Osteoblast (primary cell): ENCODE measurements around the gene ACTG1. TPM values are rescaled to one million over a fixed set of nuclear protein-coding genes. Genes with fewer than 3 reads are reported as not detected.

Experiments
- DNase-seq: peaks from one replicate; pipeline ENCODE4 v3.0.0; 2011; ENCODE audit warnings: low spot score, mixed read lengths; ENCODE audit not compliant: insufficient read length; ENCODE audit errors: missing footprints
- H2AFZ ChIP-seq: 2 replicates; pipeline ENCODE4 v1.6.0; 2011; ENCODE audit warnings: mild to moderate bottlenecking, low read length
- H3K27ac ChIP-seq: 2 replicates; pipeline ENCODE4 v1.5.1; 2011; ENCODE audit warnings: mild to moderate bottlenecking, low read depth, low read length, moderate library complexity
- H3K27me3 ChIP-seq: 2 replicates; pipeline ENCODE4 v1.6.0; 2012; ENCODE audit warnings: mild to moderate bottlenecking, control low read depth, inconsistent platforms, low read length, moderate library complexity; ENCODE audit not compliant: insufficient read depth
- H3K36me3 ChIP-seq: 2 replicates; pipeline ENCODE4 v1.5.1; 2011; ENCODE audit warnings: mild to moderate bottlenecking, low read length, control low read depth, moderate library complexity; ENCODE audit not compliant: insufficient read depth
- H3K4me1 ChIP-seq: 2 replicates; pipeline ENCODE4 v1.5.1; 2011; ENCODE audit warnings: mild to moderate bottlenecking, low read length, control low read depth, moderate library complexity; ENCODE audit not compliant: insufficient read depth
- H3K4me2 ChIP-seq: 2 replicates; pipeline ENCODE4 v1.6.0; 2011; ENCODE audit warnings: mild to moderate bottlenecking, low read length; ENCODE audit not compliant: insufficient read depth
- H3K4me3 ChIP-seq: fragments of 200-600 bp; sonication (generic); 3 replicates; pipeline ENCODE4 v1.5.1; 2012; ENCODE audit warnings: mild to moderate bottlenecking, low read length, inconsistent platforms; ENCODE audit not compliant: insufficient read depth
- H3K79me2 ChIP-seq: 2 replicates; pipeline ENCODE4 v1.6.0; 2012; ENCODE audit warnings: mild to moderate bottlenecking, low read length, control low read depth, inconsistent platforms; ENCODE audit not compliant: insufficient read depth
- H3K9me3 ChIP-seq: 2 replicates; pipeline ENCODE4 v1.5.1; 2011; ENCODE audit warnings: low read depth, low read length, control low read depth
- H4K20me1 ChIP-seq: 2 replicates; pipeline ENCODE4 v1.6.0; 2012; ENCODE audit warnings: mild to moderate bottlenecking, low read length, control low read depth; ENCODE audit not compliant: insufficient read depth
- total RNA-seq: library from RNA; depleted of rRNA; stranded (reverse); fragments of >200 nt; gene quantifications from 2 replicates; pipeline ENCODE4 v1.2.3, GENCODE V29; 2012
- TF ChIP-seq, protein P1 (sequence below): IDR thresholded peaks from 2 replicates; pipeline ENCODE4 v1.5.1; 2011; ENCODE audit warnings: mild to moderate bottlenecking, low read depth, low read length, moderate library complexity; ENCODE audit errors: extremely low read depth

The ACTG1 gene
- total RNA-seq, 1 donor: 13,273 TPM

DNA sequence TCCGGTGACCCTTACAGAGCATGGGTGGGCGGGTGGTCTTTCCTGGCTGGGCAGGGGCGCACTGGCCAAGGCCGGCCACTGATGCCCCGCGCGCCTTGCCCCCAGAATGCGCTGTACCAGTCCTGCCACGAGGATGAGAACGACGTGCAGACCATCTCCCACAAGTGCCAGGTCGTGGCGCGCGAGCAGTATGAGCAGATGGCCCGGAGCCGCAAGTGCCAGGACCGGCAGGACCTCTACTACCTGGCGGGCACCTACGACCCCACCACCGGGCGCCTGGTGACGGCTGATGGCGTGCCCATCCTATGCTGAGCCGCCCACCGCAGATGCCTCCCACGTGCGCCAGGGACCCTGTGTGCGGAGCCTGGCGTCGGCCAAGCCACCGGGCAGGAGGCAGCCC, 49.1 kb downstream of the ACTG1 start:
- H3K9me3 ChIP-seq: no peaks in the 10 kb centered on the region
- DNase-seq: no peak
- no peaks in the 10 kb centered on the region for H3K79me2 ChIP-seq

DNA sequence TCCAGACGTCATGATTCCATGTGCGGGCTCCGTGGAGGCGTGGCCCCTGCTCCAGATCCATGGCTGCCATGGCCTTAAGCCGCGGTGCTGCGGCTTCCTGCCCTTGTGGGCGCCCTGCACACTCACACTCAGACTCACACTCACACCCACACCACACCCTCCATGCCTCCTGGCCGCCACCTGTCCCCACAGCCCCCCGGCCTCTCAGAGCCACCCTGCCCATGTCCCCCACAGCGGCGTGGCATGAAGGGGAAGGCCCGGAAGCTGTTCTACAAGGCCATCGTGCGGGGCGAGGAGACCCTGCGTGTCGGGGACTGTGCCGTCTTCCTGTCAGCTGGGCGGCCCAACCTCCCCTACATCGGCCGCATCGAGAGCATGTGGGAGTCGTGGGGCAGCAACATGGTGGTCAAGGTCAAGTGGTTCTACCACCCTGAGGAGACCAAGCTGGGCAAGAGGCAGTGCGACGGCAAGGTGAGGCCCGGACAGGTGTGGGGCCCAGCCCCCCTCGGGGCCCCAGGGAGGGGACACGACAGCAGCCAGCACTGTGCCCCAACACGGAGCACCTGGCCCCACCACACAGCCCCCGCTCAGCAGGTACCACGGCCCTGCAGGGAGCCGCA, 50.0 kb downstream of the ACTG1 start:
- TF ChIP-seq, protein P1, sequence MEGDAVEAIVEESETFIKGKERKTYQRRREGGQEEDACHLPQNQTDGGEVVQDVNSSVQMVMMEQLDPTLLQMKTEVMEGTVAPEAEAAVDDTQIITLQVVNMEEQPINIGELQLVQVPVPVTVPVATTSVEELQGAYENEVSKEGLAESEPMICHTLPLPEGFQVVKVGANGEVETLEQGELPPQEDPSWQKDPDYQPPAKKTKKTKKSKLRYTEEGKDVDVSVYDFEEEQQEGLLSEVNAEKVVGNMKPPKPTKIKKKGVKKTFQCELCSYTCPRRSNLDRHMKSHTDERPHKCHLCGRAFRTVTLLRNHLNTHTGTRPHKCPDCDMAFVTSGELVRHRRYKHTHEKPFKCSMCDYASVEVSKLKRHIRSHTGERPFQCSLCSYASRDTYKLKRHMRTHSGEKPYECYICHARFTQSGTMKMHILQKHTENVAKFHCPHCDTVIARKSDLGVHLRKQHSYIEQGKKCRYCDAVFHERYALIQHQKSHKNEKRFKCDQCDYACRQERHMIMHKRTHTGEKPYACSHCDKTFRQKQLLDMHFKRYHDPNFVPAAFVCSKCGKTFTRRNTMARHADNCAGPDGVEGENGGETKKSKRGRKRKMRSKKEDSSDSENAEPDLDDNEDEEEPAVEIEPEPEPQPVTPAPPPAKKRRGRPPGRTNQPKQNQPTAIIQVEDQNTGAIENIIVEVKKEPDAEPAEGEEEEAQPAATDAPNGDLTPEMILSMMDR: no peak
- no peak overlapping the region for H2AFZ ChIP-seq

More for the DNA sequence above, 49.1 kb downstream of the ACTG1 start:
- no peak overlapping the region for H2AFZ ChIP-seq
- TF ChIP-seq, protein P1: no peak
- no peaks in the 10 kb centered on the region for H3K27me3 ChIP-seq
- H3K4me1 ChIP-seq: no peaks in the 10 kb centered on the region
- H3K27ac ChIP-seq: no peak overlapping the region
- H4K20me1 ChIP-seq: no peaks in the 10 kb centered on the region
- H3K36me3 ChIP-seq: no peaks in the 10 kb centered on the region
- no peak overlapping the region for H3K4me2 ChIP-seq
- no peak overlapping the region for H3K4me3 ChIP-seq

DNA sequence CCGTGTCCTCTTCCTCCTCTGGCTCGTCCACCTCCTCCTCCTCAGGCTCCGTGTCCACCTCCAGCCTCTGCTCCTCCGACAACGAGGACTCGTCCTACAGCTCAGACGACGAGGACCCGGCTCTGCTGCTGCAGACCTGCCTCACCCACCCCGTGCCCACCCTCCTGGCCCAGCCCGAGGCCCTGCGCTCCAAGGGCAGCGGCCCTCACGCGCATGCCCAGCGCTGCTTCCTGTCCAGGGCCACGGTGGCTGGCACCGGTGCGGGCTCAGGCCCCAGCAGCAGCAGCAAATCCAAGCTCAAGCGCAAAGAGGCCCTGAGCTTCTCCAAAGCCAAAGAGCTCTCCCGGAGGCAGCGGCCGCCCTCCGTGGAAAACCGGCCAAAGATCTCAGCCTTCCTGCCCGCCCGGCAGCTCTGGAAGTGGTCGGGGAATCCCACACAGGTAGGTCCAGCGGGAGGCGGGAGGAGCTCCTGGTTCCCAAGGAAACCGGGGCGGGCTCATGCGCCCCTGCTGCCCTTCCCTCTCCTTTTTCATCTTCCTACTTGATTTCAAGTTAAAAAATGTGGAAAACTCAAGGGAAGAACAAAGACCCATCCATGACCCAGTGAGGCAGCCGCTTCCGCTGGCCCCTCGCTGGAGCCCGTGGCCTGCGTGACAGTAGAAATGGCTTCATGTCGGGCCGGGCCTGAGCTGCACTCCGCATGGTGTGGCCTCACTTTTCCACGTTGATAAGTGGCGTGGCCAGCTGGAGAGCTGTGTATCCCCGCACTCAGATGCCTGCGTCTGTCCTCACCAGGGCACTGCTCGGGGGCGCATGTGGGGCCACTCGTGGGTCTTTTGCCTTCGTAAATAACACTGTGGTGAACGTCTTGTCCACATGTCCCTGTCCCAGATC, 50.7 kb downstream of the ACTG1 start:
- no peaks in the 10 kb centered on the region for H3K4me1 ChIP-seq
- H3K4me3 ChIP-seq: no peak overlapping the region
- H2AFZ ChIP-seq: no peak overlapping the region
- H3K27ac ChIP-seq: no peak overlapping the region
- no peaks in the 10 kb centered on the region for H4K20me1 ChIP-seq
- TF ChIP-seq, protein P1: no peak
- DNase-seq: no peak
- H3K27me3 ChIP-seq: no peaks in the 10 kb centered on the region
- no peaks in the 10 kb centered on the region for H3K79me2 ChIP-seq
- H3K4me2 ChIP-seq: no peak overlapping the region
- no peaks in the 10 kb centered on the region for H3K36me3 ChIP-seq
- no peaks in the 10 kb centered on the region for H3K9me3 ChIP-seq

More for the DNA sequence above, 50.0 kb downstream of the ACTG1 start:
- no peak overlapping the region for H3K27ac ChIP-seq
- no peaks in the 10 kb centered on the region for H4K20me1 ChIP-seq
- no peaks in the 10 kb centered on the region for H3K79me2 ChIP-seq
- H3K36me3 ChIP-seq: no peaks in the 10 kb centered on the region
- H3K4me1 ChIP-seq: no peaks in the 10 kb centered on the region
- no peaks in the 10 kb centered on the region for H3K27me3 ChIP-seq
- no peak overlapping the region for H3K4me3 ChIP-seq
- H3K4me2 ChIP-seq: no peak overlapping the region
- no peaks in the 10 kb centered on the region for H3K9me3 ChIP-seq
- DNase-seq: no peak

DNA sequence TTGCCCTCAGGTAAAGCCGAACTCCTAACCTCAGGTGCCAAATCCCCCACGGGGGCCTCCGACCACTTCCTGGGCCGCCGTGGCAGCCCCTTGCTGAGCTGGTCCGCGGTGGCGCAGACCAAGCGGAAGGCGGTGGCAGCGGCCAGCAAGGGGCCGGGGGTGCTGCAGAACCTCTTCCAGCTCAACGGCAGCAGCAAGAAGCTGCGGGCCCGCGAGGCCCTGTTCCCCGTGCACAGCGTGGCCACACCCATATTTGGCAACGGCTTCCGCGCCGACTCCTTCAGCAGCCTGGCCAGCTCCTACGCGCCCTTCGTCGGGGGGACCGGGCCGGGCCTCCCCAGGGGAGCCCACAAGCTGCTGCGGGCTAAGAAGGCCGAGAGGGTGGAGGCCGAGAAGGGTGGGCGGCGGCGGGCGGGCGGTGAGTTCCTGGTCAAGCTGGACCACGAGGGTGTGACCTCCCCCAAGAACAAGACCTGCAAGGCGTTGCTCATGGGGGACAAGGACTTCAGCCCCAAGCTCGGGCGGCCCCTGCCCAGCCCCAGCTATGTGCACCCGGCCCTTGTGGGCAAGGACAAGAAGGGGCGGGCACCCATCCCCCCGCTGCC, 51.6 kb downstream of the ACTG1 start:
- TF ChIP-seq, protein P1: no peak
- Histone ChIP-seq H3K79me2 (no peaks in the 10 kb centered on the region), H3K4me3 (no peak overlapping the region), H3K4me2 (no peak overlapping the region), H3K4me1 (no peaks in the 10 kb centered on the region), H3K36me3 (no peaks in the 10 kb centered on the region), H2AFZ (no peak overlapping the region), H3K27me3 (no peaks in the 10 kb centered on the region), H3K27ac (no peak overlapping the region), H3K9me3 (no peaks in the 10 kb centered on the region), H4K20me1 (no peaks in the 10 kb centered on the region)
- no peak for DNase-seq
